Femur (tissue), 1 donor: ENCODE data around the gene ZNF30.
"Not testable (repeated sequence)": the region's sequence is repeated elsewhere in the genome, so short reads cannot be mapped to it uniquely, and the experiment has no call there.

Experiments
- DNase-seq: peaks from one replicate; pipeline ENCODE4 v3.0.0-alpha.2; 2017

ZNF30 gene

GRCh38 chr19:34960940-34961679, 34.4 kb downstream of the ZNF30 start:
- DNase-seq: no peak

GRCh38 chr19:34961775-34962686, 35.3 kb downstream of the ZNF30 start:
- DNase-seq: no peak

- no peak for DNase-seq
Measured at GRCh38 chr19:34962687-34963572, 36.2 kb downstream of the ZNF30 start.

GRCh38 chr19:34963573-34964406, 37.1 kb downstream of the ZNF30 start, which contains the start of gene ZNF792:
Gene ZNF792 (minus strand): TSS chr19:34964229. CDS start chr19:34963662, 567 bp downstream.
- DNase-seq: peak; percentile 71

GRCh38 chr19:34964598-34964997, 37.9 kb downstream of the ZNF30 start:
- DNase-seq: no peak

- DNase-seq: not testable (repeated sequence)
Measured at GRCh38 chr19:34965505-34965904, 38.8 kb downstream of the ZNF30 start.

GRCh38 chr19:34967551-34967950, 40.8 kb downstream of the ZNF30 start:
- no peak for DNase-seq

GRCh38 chr19:34969721-34970120, 43.0 kb downstream of the ZNF30 start:
- DNase-seq: no peak

- not testable (repeated sequence) for DNase-seq
Measured at GRCh38 chr19:34970185-34970780, 43.6 kb downstream of the ZNF30 start.

- DNase-seq: no peak
Measured at GRCh38 chr19:34972163-34972705, 45.5 kb downstream of the ZNF30 start.

GRCh38 chr19:34974646-34975045, 47.9 kb downstream of the ZNF30 start:
- DNase-seq: no peak

GRCh38 chr19:34975056-34975455, 48.4 kb downstream of the ZNF30 start:
- no peak for DNase-seq

- no peak for DNase-seq
Measured at GRCh38 chr19:34976611-34977010, 49.9 kb downstream of the ZNF30 start.

GRCh38 chr19:34979819-34980640, 53.3 kb downstream of the ZNF30 start:
- no peak for DNase-seq

GRCh38 chr19:34982275-34982674, 55.6 kb downstream of the ZNF30 start:
- DNase-seq: no peak

GRCh38 chr19:34983786-34984185, 57.1 kb downstream of the ZNF30 start:
- DNase-seq: no peak

- no peak for DNase-seq
Measured at GRCh38 chr19:34984287-34984686, 57.6 kb downstream of the ZNF30 start.

GRCh38 chr19:34985249-34986022, 58.7 kb downstream of the ZNF30 start:
- DNase-seq: peak; percentile 82

GRCh38 chr19:34988119-34988518, 61.4 kb downstream of the ZNF30 start:
- no peak for DNase-seq
